Measurements from ENCODE around the gene RFPL4A.
"Not testable (repeated sequence)": the region's sequence is repeated elsewhere in the genome, so short reads cannot be mapped to it uniquely, and the experiment has no call there.

Gene RFPL4A

DNA sequence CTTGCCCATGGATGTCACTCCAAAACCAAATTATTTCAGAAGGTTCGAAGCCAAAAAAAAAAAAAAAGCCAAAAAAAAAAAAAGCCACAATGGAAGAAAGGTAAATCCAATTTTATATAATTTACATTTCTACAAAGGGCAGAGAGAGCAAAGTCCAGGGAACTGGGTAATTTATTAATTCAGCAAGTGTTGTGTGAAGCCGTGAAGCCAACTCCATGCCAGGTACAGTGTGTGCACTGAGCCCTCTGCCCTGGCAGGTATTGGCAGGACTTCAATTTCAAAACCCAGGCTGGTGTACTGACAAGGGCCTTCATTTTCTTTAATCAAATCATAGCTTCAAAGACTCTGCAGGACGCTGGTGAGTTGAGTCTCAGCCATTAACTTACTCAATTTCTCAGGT, 5.5 kb upstream of the RFPL4A start:
- no peaks in the 10 kb centered on the region for H3K27me3 ChIP-seq
- TF ChIP-seq, protein P1, sequence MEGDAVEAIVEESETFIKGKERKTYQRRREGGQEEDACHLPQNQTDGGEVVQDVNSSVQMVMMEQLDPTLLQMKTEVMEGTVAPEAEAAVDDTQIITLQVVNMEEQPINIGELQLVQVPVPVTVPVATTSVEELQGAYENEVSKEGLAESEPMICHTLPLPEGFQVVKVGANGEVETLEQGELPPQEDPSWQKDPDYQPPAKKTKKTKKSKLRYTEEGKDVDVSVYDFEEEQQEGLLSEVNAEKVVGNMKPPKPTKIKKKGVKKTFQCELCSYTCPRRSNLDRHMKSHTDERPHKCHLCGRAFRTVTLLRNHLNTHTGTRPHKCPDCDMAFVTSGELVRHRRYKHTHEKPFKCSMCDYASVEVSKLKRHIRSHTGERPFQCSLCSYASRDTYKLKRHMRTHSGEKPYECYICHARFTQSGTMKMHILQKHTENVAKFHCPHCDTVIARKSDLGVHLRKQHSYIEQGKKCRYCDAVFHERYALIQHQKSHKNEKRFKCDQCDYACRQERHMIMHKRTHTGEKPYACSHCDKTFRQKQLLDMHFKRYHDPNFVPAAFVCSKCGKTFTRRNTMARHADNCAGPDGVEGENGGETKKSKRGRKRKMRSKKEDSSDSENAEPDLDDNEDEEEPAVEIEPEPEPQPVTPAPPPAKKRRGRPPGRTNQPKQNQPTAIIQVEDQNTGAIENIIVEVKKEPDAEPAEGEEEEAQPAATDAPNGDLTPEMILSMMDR (IDR thresholded peaks at IDR 0.05) = no peak
- no peak overlapping the region for H3K4me3 ChIP-seq (ENCODE audit: low read depth in 1 of 2, low read length in 1 of 2)
- no peaks in the 10 kb centered on the region for H3K4me1 ChIP-seq (ENCODE audit: control insufficient read depth in 1 of 2, insufficient read depth in 1 of 2, low read depth in 1 of 2, low read length in 1 of 2)
- H3K9me3 ChIP-seq = no peaks in the 10 kb centered on the region
- H3K27ac ChIP-seq = no peak overlapping the region
- no peaks in the 10 kb centered on the region for H3K36me3 ChIP-seq

DNA sequence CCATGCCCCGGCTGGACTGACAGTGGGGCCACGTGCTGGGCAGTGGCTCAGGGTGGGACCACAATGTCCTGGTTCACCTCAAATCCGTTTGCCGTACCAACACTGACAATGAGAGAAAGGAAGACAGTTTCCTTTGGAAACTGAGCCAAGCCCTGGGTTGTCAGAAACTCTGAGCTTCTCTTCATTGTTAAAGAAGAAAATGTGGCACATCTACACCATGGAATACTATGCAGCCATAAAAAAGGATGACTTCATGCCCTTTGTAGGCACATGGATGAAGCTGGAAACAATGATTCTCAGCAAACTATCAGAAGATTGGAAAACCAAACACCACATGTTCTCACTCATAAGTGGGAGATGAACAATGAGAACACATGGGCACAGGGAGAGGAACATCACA, 2.1 kb upstream of the RFPL4A start:
- H3K9me3 ChIP-seq; H3K36me3 ChIP-seq; H3K4me1 ChIP-seq (ENCODE audit: control insufficient read depth in 1 of 2, insufficient read depth in 1 of 2, low read depth in 1 of 2, low read length in 1 of 2); H3K27me3 ChIP-seq; H3K27ac ChIP-seq; H3K4me3 ChIP-seq (ENCODE audit: low read depth in 1 of 2, low read length in 1 of 2): not testable (repeated sequence)

DNA sequence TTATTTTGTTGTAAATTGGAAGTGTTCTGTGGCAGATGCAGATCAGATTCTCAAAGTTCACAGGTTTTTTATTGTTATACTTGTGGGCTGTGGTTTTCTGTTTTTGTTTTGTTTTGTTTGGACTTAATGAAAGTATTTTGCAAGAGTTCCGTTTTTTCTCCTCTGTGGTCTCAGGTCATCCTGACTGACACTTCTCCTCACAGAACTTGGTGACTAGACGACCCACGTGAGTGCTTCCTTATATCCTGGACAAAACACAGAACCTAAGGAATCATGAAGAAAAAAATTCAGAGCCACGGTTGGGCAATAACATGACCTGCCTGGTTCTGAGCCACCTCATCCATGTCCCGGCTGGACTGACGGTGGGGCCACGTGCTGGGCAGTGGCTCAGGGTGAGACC, 7.6 kb downstream of the RFPL4A start:
- Histone ChIP-seq H3K27me3 (no peaks in the 10 kb centered on the region), H3K27ac (peak overlapping the region; percentile 59), H3K4me3 (ENCODE audit: low read depth in 1 of 2, low read length in 1 of 2) (no peak overlapping the region), H3K36me3 (no peaks in the 10 kb centered on the region), H3K9me3 (no peaks in the 10 kb centered on the region), H3K4me1 (ENCODE audit: control insufficient read depth in 1 of 2, insufficient read depth in 1 of 2, low read depth in 1 of 2, low read length in 1 of 2) (no peaks in the 10 kb centered on the region)
- TF ChIP-seq, protein P1 (IDR thresholded peaks at IDR 0.05) = no peak

- not testable (repeated sequence) for H3K27me3 ChIP-seq; H3K36me3 ChIP-seq; H3K27ac ChIP-seq; H3K4me1 ChIP-seq (ENCODE audit: control insufficient read depth in 1 of 2, insufficient read depth in 1 of 2, low read depth in 1 of 2, low read length in 1 of 2); H3K9me3 ChIP-seq; H3K4me3 ChIP-seq (ENCODE audit: low read depth in 1 of 2, low read length in 1 of 2)
Measured at GRCh38 chr19:55768818-55769217, 9.9 kb downstream of the RFPL4A start, which contains the start of gene RFPL4AL1. Gene RFPL4AL1 (plus strand): TSS chr19:55769118. CDS start chr19:55771805, 2,687 bp downstream.

- H3K9me3 ChIP-seq; H3K36me3 ChIP-seq; H3K27ac ChIP-seq; H3K4me3 ChIP-seq (ENCODE audit: low read depth in 1 of 2, low read length in 1 of 2); H3K4me1 ChIP-seq (ENCODE audit: control insufficient read depth in 1 of 2, insufficient read depth in 1 of 2, low read depth in 1 of 2, low read length in 1 of 2); H3K27me3 ChIP-seq: not testable (repeated sequence)
Measured at GRCh38 chr19:55769632-55770031, 10.7 kb downstream of the RFPL4A start.

GRCh38 chr19:55777528-55777927, 18.6 kb downstream of the RFPL4A start:
- Histone ChIP-seq H3K9me3 (no peaks in the 10 kb centered on the region), H3K27me3 (no peaks in the 10 kb centered on the region), H3K4me1 (ENCODE audit: control insufficient read depth in 1 of 2, insufficient read depth in 1 of 2, low read depth in 1 of 2, low read length in 1 of 2) (no peaks in the 10 kb centered on the region), H3K27ac (no peak overlapping the region), H3K4me3 (ENCODE audit: low read depth in 1 of 2, low read length in 1 of 2) (no peak overlapping the region), H3K36me3 (no peaks in the 10 kb centered on the region)
- TF ChIP-seq, protein P1 (IDR thresholded peaks at IDR 0.05) = no peak

DNA sequence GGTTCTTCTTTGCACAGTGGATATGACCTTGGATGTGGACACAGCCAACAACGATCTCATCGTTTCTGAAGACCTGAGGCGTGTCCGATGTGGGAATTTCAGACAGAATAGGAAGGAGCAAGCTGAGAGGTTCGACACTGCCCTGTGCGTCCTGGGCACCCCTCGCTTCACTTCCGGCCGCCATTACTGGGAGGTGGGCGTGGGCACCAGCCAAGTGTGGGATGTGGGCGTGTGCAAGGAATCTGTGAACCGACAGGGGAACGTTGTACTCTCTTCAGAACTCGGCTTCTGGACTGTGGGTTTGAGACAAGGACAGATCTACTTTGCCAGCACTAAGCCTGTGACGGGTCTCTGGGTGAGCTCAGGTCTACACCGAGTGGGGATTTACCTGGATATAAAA, 19.4 kb downstream of the RFPL4A start:
- Histone ChIP-seq H3K36me3 (no peaks in the 10 kb centered on the region), H3K4me3 (ENCODE audit: low read depth in 1 of 2, low read length in 1 of 2) (no peak overlapping the region), H3K9me3 (no peaks in the 10 kb centered on the region), H3K4me1 (ENCODE audit: control insufficient read depth in 1 of 2, insufficient read depth in 1 of 2, low read depth in 1 of 2, low read length in 1 of 2) (no peaks in the 10 kb centered on the region), H3K27ac (no peak overlapping the region), H3K27me3 (no peaks in the 10 kb centered on the region)
- TF ChIP-seq, protein P1 (IDR thresholded peaks at IDR 0.05) = no peak
